ENCODE measurements around the gene TRRAP. TPM values are rescaled to one million over a fixed set of nuclear protein-coding genes. Genes with fewer than 3 reads are reported as not detected.

TRRAP gene
- total and polyA plus RNA-seq, 2 donors: 11.3 to 15.1 TPM

- H3K27ac ChIP-seq (ENCODE audit: low read depth in 1 of 2, low read length in 1 of 2): no peak overlapping the region
- H3K27me3 ChIP-seq (ENCODE audit: control insufficient read depth in 2 of 2, insufficient read depth in 1 of 2, low read length in 1 of 2): peaks cover 9 to 28% of the 10 kb centered on the region in 2 donors
- no peaks in the 10 kb centered on the region for H3K4me1 ChIP-seq (ENCODE audit: control insufficient read depth in 2 of 2, insufficient read depth in 2 of 2, low read length in 2 of 2)
- H3K9me3 ChIP-seq (ENCODE audit: control insufficient read depth in 2 of 2, insufficient read depth in 1 of 2, low read length in 1 of 2): no peaks in the 10 kb centered on the region
- 96% methylated on average over 29 of the region's 29 CpGs for WGBS
- no peak for DNase-seq (ENCODE audit: low read depth in 6 of 9, low spot score in 9 of 9)
- no peaks in the 10 kb centered on the region for H3K36me3 ChIP-seq (ENCODE audit: control insufficient read depth in 2 of 2, insufficient read depth in 2 of 2, low read length in 1 of 2)
- no peak overlapping the region for H3K4me3 ChIP-seq (ENCODE audit: low read length in 2 of 2)
These were observed 15.5 kb upstream of the TRRAP start for GRCh38 chr7:98862716-98863420.

DNA sequence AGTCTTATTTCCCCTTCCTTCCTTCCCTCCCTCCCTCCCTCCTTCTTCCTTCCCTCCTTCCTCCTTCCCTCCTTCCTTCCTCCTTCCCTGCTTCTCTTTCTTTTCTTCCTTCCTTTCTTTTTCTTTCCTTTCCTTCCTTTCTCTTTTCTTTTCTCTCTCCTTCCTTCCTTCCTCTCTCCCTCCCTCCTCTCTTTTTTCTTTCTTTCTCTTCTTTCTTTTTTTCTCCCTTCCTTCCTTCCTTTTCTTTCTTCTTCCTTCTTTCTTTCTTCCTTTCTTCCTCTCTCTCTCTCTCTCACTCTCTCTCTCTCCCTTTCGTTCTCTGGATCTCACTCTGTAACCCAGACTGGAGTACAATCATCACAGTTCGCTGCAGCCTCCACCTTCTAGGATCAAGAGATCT lies 14.7 kb upstream of the TRRAP start:
- no peak overlapping the region for H3K4me3 ChIP-seq (ENCODE audit: low read length in 2 of 2)
- H3K4me1 ChIP-seq (ENCODE audit: control insufficient read depth in 2 of 2, insufficient read depth in 2 of 2, low read length in 2 of 2): no peaks in the 10 kb centered on the region
- peaks cover 15 to 35% of the 10 kb centered on the region in 2 donors for H3K27me3 ChIP-seq (ENCODE audit: control insufficient read depth in 2 of 2, insufficient read depth in 1 of 2, low read length in 1 of 2)
- H3K27ac ChIP-seq (ENCODE audit: low read depth in 1 of 2, low read length in 1 of 2): no peak overlapping the region
- no peaks in the 10 kb centered on the region for H3K9me3 ChIP-seq (ENCODE audit: control insufficient read depth in 2 of 2, insufficient read depth in 1 of 2, low read length in 1 of 2)
- DNase-seq (ENCODE audit: low read depth in 6 of 9, low spot score in 9 of 9): no peak
- WGBS: 94% methylated on average over 2 of the region's 2 CpGs
- no peaks in the 10 kb centered on the region for H3K36me3 ChIP-seq (ENCODE audit: control insufficient read depth in 2 of 2, insufficient read depth in 2 of 2, low read length in 1 of 2)

- Histone ChIP-seq H3K9me3 (ENCODE audit: control insufficient read depth in 2 of 2, insufficient read depth in 1 of 2, low read length in 1 of 2) (no peaks in the 10 kb centered on the region), H3K27ac (ENCODE audit: low read depth in 1 of 2, low read length in 1 of 2) (no peak overlapping the region), H3K4me3 (ENCODE audit: low read length in 2 of 2) (no peak overlapping the region), H3K4me1 (ENCODE audit: control insufficient read depth in 2 of 2, insufficient read depth in 2 of 2, low read length in 2 of 2) (no peaks in the 10 kb centered on the region), H3K36me3 (ENCODE audit: control insufficient read depth in 2 of 2, insufficient read depth in 2 of 2, low read length in 1 of 2) (no peaks in the 10 kb centered on the region), H3K27me3 (ENCODE audit: control insufficient read depth in 2 of 2, insufficient read depth in 1 of 2, low read length in 1 of 2) (peaks cover 28 to 48% of the 10 kb centered on the region in 2 donors)
- DNase-seq (ENCODE audit: low read depth in 6 of 9, low spot score in 9 of 9): no peak
- WGBS: 85% methylated on average over 14 of the region's 14 CpGs
These were observed 13.4 kb upstream of the TRRAP start for GRCh38 chr7:98864731-98865453.

GRCh38 chr7:98866351-98866750 lies 12.0 kb upstream of the TRRAP start:
- peaks cover 0 to 4% of the 10 kb centered on the region in 2 donors for H3K9me3 ChIP-seq (ENCODE audit: control insufficient read depth in 2 of 2, insufficient read depth in 1 of 2, low read length in 1 of 2)
- no peaks in the 10 kb centered on the region for H3K36me3 ChIP-seq (ENCODE audit: control insufficient read depth in 2 of 2, insufficient read depth in 2 of 2, low read length in 1 of 2)
- H3K4me1 ChIP-seq (ENCODE audit: control insufficient read depth in 2 of 2, insufficient read depth in 2 of 2, low read length in 2 of 2): peaks cover 0 to 8% of the 10 kb centered on the region in 2 donors
- peaks cover 40 to 58% of the 10 kb centered on the region in 2 donors for H3K27me3 ChIP-seq (ENCODE audit: control insufficient read depth in 2 of 2, insufficient read depth in 1 of 2, low read length in 1 of 2)
- no peak overlapping the region for H3K4me3 ChIP-seq (ENCODE audit: low read length in 2 of 2)
- H3K27ac ChIP-seq (ENCODE audit: low read depth in 1 of 2, low read length in 1 of 2): no peak overlapping the region
- no peak for DNase-seq (ENCODE audit: low read depth in 6 of 9, low spot score in 9 of 9)
- WGBS: 95% methylated on average over 12 of the region's 12 CpGs

- WGBS: 94% methylated on average over 7 of the region's 7 CpGs
- Histone ChIP-seq H3K27ac (ENCODE audit: low read depth in 1 of 2, low read length in 1 of 2) (no peak overlapping the region), H3K36me3 (ENCODE audit: control insufficient read depth in 2 of 2, insufficient read depth in 2 of 2, low read length in 1 of 2) (no peaks in the 10 kb centered on the region), H3K4me1 (ENCODE audit: control insufficient read depth in 2 of 2, insufficient read depth in 2 of 2, low read length in 2 of 2) (peaks cover 0 to 8% of the 10 kb centered on the region in 2 donors), H3K4me3 (ENCODE audit: low read length in 2 of 2) (no peak overlapping the region), H3K27me3 (ENCODE audit: control insufficient read depth in 2 of 2, insufficient read depth in 1 of 2, low read length in 1 of 2) (peaks cover 42 to 62% of the 10 kb centered on the region in 2 donors), H3K9me3 (ENCODE audit: control insufficient read depth in 2 of 2, insufficient read depth in 1 of 2, low read length in 1 of 2) (peaks cover 0 to 4% of the 10 kb centered on the region in 2 donors)
- no peak for DNase-seq (ENCODE audit: low read depth in 6 of 9, low spot score in 9 of 9)
These were observed 11.6 kb upstream of the TRRAP start for GRCh38 chr7:98866765-98867164.

DNA sequence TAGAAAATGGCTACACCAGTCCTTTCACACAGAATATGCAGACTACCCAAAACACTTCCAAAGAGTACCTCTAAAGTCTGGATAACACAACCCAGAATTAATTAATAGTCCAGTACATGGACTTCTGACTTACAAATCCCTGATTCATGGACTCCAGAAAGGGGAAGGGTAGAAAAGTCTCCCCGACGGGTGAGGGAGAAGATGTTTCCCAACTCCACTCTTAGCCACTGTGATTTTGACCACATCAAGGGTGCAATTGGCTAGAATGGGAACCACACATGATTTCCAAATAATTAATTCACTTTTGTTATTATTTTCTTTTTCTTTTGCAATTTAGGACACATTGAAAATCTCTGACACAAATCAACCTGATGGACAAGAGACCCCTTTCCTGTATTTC lies 9.9 kb upstream of the TRRAP start:
- H3K9me3 ChIP-seq (ENCODE audit: control insufficient read depth in 2 of 2, insufficient read depth in 1 of 2, low read length in 1 of 2): peaks cover 0 to 4% of the 10 kb centered on the region in 2 donors
- H3K4me1 ChIP-seq (ENCODE audit: control insufficient read depth in 2 of 2, insufficient read depth in 2 of 2, low read length in 2 of 2): peaks cover 0 to 8% of the 10 kb centered on the region in 2 donors
- no peak overlapping the region for H3K4me3 ChIP-seq (ENCODE audit: low read length in 2 of 2)
- H3K27ac ChIP-seq (ENCODE audit: low read depth in 1 of 2, low read length in 1 of 2): no peak overlapping the region
- 72% methylated on average over 2 of the region's 2 CpGs for WGBS
- H3K27me3 ChIP-seq (ENCODE audit: control insufficient read depth in 2 of 2, insufficient read depth in 1 of 2, low read length in 1 of 2): peaks cover 42 to 63% of the 10 kb centered on the region in 2 donors
- DNase-seq (ENCODE audit: low read depth in 6 of 9, low spot score in 9 of 9): no peak
- no peaks in the 10 kb centered on the region for H3K36me3 ChIP-seq (ENCODE audit: control insufficient read depth in 2 of 2, insufficient read depth in 2 of 2, low read length in 1 of 2)

DNA sequence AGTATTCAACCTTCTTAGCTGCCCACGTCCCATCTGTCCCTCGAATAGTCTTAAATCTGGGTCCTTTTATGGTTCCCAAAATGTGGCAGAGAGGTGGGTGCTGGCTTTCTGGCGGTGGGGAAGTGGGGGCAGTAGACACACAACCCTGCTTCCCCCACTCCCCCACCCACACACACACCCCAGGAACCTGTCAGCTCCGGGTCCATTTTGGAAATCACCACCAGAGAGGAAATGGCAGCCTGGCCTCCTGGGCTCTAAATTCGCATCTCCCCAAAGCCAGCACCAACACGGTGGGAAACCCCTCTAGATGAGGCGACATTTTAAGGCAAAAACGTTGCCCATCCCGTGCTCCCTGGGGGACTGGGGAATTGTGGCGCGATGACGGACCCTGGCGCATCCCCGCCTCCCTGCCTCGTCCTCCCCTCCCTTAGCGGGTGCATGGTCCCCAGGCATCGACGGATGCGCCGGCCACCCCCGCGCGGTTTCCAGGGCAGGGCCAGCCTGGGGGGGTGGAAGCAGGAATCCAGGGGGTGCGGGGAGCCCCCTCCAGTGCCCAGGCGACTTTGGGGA lies 9.2 kb upstream of the TRRAP start:
- 21% methylated on average over 25 of the region's 25 CpGs for whole genome bisulfite sequencing
- H3K27me3 ChIP-seq (ENCODE audit: control insufficient read depth in 2 of 2, insufficient read depth in 1 of 2, low read length in 1 of 2): peaks cover 42 to 63% of the 10 kb centered on the region in 2 donors

DNA sequence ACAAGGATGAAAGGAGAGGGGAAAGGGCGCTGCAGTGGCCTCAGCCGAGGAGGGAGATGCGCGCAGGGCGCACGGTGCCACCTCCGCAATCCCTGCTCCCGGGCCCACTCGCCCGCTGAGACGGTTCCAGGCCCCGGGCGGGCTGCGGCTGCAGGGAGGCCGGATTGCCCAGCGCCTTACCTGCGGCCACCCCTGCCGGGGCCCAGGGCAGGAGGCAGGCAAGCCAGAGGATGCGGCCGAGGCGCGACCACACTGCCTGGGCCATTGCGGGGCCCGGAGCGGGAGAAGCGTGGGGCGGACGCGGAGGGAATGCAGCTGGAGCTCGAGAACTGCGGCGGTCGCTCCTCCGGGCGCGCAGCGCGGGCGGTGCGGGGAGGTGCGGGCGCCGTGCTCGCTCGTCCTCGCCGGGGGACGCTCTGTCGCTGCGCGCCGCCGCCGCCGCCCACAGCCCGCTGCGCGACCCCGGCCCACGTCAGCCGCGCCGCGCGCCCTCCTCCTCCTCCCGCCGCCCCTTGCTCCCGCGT lies 8.7 kb upstream of the TRRAP start, which contains the start of gene TMEM130:
Gene TMEM130, minus strand, starts transcription at position 418 of the 524 bp plus-strand sequence. Its CDS starts 153 bp downstream, at position 265.
- DNase-seq (ENCODE audit: low read depth in 6 of 9, low spot score in 9 of 9): no peak
- H3K27ac ChIP-seq (ENCODE audit: low read depth in 1 of 2, low read length in 1 of 2): no peak within 1 kb of the TSS
- WGBS: 2% methylated on average over 69 of the region's 69 CpGs
- peaks cover 0 to 8% of the 10 kb centered on the region in 2 donors for H3K4me1 ChIP-seq (ENCODE audit: control insufficient read depth in 2 of 2, insufficient read depth in 2 of 2, low read length in 2 of 2)
- peaks cover 42 to 63% of the 10 kb centered on the region in 2 donors for H3K27me3 ChIP-seq (ENCODE audit: control insufficient read depth in 2 of 2, insufficient read depth in 1 of 2, low read length in 1 of 2)
- no peaks in the 10 kb centered on the region for H3K36me3 ChIP-seq (ENCODE audit: control insufficient read depth in 2 of 2, insufficient read depth in 2 of 2, low read length in 1 of 2)
- peak within 1 kb of the TSS in 1 of 2 donors; percentile 46 for H3K4me3 ChIP-seq (ENCODE audit: low read length in 2 of 2)
- H3K9me3 ChIP-seq (ENCODE audit: control insufficient read depth in 2 of 2, insufficient read depth in 1 of 2, low read length in 1 of 2): peaks cover 0 to 4% of the 10 kb centered on the region in 2 donors

More for the DNA sequence above, 9.2 kb upstream of the TRRAP start:
- Histone ChIP-seq H3K4me3 (ENCODE audit: low read length in 2 of 2) (no peak overlapping the region), H3K27ac (ENCODE audit: low read depth in 1 of 2, low read length in 1 of 2) (no peak overlapping the region), H3K9me3 (ENCODE audit: control insufficient read depth in 2 of 2, insufficient read depth in 1 of 2, low read length in 1 of 2) (peaks cover 0 to 4% of the 10 kb centered on the region in 2 donors), H3K4me1 (ENCODE audit: control insufficient read depth in 2 of 2, insufficient read depth in 2 of 2, low read length in 2 of 2) (peaks cover 0 to 8% of the 10 kb centered on the region in 2 donors), H3K36me3 (ENCODE audit: control insufficient read depth in 2 of 2, insufficient read depth in 2 of 2, low read length in 1 of 2) (no peaks in the 10 kb centered on the region)
- no peak for DNase-seq (ENCODE audit: low read depth in 6 of 9, low spot score in 9 of 9)
